Non-pigmented ciliary epithelial cell (primary cell): ENCODE data around the gene HAUS2.
"Not testable (repeated sequence)": the region's sequence is repeated elsewhere in the genome, so short reads cannot be mapped to it uniquely, and the experiment has no call there.

Experiments
- DNase-seq: peaks from one replicate; pipeline ENCODE4 v3.0.0-alpha.2; 2010; ENCODE audit warnings: low read depth

HAUS2 gene

GRCh38 chr15:42548249-42549031, at the start of gene HAUS2, which contains the start of gene LRRC57:
HAUS2 (plus strand) TSS chr15:42548838; CDS start chr15:42548873, 35 bp downstream.
LRRC57 (minus strand) TSS chr15:42548793; CDS start chr15:42548434, 359 bp downstream.
- peak; percentile 22 for DNase-seq

DNA sequence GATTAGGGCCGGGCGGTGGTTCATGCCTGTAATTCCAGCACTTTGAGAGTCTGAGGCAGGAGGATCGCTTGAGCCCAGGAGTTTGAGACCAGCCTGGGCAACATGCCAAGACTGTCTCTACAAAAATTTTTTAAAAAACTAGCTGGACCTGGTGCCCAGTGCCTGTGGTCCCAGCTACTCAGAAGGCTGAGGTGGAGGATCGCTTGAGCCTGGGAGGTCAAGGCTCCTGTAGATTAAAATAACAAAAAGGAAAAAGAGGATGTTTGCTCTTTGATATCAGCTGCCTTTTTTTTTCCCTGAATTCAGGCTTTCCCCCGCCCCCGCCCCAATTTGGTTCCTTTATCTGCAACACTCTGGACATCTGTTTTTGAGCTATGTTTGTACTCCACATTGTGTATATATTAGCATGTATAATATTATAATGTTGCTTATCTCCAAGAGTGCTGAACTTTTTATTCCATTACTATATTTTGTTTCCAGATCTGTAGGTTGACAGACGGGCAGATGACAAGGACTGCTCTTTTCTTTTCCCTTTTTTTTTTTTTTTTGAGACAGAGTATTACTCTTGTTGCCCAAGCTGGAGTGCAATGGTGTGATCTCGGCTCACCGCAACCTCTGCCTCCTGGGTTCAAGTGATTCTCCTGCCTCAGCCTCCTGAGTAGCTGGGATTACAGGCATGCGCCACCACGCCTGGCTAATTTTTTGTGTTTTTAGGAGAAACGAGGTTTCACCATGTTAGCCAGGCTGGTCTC, 48.6 kb upstream of the HAUS2 start:
- DNase-seq = no peak

- no peak for DNase-seq
Measured at GRCh38 chr15:42502477-42502876, 46.2 kb upstream of the HAUS2 start.

- no peak for DNase-seq
Measured at GRCh38 chr15:42503825-42504224, 44.8 kb upstream of the HAUS2 start.

DNA sequence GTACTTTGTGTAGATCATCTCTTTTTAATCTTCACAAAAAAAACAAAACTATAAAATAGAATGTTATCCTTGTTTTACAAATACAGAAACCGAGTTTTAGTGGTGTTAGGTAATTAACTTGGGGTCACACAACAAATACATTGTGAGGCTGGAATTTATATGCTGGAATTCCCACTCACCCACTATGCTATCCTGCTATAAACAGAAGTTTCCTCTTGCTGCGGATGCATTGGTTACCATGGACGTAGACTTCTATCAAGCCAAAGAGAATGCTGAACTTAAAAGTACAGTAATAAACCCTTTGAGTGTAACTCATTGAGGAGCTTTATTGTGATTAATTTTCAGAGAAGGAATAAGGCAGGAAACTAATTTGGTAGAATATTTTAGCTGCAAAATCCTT, 44.0 kb upstream of the HAUS2 start:
- no peak for DNase-seq

GRCh38 chr15:42507514-42507913, 41.1 kb upstream of the HAUS2 start:
- no peak for DNase-seq

DNA sequence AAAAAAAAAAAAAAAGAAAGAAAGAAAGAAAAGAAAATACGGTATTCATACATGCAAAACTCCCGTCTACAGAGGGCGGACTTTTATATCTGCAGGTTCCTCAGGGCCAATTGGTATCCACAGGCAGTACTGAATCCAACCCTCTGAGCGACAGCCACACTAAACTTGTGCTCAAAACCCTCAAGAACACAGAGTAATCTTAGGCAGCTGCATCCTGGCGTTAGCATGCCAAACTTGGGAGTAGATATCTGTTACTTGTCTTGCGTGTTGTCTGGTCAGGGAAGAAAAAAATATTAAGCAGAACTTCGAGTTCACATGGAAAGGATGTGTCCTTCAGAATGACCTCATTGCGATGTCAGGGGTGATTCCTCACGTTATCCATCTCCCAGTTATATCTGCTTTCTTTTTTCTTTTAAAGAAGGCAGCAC, 40.4 kb upstream of the HAUS2 start:
- DNase-seq = no peak

DNA sequence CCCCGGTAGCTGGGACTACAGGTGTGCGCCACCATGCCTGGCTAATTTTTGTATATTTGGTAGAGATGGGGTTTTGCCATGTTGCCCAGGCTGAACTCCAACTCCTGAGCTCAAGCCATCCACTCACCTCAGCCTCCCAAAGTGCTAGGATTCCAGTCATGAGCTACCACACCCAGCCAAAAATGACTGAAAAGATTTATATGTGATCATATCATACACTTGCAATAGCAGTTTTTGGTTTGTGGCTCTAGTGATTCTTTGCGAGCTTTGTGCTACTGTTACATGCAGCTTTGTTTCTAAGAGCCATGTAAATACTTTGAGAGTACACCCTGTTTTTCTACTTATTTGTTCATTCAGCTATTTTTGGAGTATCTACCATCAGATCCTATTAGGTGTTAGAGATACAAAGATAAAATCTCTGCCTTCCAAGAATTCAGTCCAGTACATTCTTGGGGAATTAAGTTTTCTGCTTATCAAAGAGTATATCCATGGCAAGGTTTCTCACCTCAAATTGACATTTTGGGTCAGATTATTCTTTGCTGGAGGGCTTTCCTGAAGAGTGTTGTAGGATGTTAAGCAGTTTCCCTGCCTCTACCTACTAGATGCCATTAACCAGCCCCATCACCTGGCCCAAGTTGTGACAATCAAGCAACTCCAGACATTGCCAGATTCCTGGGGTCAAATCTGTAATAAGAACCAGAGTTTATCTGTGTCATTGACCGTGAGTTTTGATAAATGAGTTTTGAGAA, 38.2 kb upstream of the HAUS2 start:
- no peak for DNase-seq

GRCh38 chr15:42511007-42511391, 37.6 kb upstream of the HAUS2 start:
- no peak for DNase-seq

DNA sequence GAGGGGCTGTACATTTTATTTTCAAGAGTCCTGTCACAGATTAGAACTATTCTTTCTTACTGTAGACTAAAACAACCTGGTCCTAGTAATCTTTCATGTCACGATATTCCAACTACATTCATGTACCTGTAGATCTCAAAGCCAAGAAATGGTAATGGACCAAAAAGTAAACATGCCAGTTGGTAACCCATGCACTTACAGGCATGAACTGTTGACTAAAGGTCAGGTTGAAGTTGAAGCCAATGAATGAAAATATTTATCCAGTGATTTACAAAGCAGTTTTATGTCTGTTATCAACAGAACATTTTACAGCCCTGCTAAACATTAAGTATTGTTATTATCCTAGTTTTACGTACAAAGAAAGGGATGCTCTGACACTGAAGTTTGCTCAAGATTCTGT, 25.3 kb upstream of the HAUS2 start:
- DNase-seq = no peak

- no peak for DNase-seq
Measured at GRCh38 chr15:42528970-42529369, 19.7 kb upstream of the HAUS2 start.

DNA sequence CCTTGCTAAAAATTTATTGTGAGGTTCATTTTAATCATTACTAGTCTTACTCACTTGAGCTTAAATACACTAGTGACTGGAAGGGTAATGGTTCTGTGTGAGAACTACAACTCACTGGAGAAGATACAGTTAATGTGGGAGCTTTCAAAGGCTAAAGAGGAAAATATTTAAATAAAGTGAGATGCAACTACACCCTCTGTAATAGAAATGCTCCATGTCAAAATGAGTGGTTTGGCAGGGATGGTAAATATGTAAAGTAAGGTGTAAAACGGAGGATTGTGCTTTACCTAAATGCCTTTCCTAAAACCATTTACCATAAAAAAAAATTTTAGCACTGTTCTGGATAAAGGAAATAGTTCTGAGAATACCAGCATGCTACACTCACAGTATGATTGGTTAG, 15.4 kb upstream of the HAUS2 start:
- no peak for DNase-seq

DNA sequence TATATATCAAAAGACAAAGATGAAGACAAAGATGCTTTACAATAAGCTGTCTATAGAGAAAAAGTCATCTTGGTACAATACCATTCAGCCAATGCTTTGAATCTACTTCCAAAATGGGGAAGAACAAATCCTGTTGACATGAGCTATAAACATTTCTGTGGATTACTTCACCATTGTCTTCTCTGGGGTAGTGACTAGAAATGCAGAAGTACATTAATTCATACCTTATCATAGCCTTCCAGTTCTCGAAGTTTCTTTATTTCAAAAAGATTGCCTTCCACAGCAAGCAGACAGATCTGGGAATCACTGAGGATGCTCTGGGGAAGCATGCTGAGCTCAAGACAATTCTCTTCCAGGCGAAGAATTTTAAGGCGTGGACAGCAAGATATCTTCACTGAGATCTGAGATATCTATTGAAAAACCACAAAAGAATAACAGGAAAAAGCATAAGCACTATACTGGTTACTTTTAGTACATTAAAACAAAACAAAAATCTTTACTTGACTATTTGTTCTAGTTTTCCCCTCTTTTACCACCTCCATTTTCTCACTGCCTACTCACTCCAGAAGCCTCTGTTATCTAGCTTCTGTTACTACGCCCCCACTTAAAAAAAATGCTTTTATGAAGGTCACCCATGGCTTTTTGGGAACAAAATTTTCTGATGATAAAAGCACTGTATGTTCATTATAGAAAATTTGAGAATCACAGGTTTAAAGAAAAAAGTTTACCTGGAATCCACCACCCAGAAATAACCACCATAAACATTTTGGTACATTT, 3.6 kb upstream of the HAUS2 start:
- DNase-seq = no peak

DNA sequence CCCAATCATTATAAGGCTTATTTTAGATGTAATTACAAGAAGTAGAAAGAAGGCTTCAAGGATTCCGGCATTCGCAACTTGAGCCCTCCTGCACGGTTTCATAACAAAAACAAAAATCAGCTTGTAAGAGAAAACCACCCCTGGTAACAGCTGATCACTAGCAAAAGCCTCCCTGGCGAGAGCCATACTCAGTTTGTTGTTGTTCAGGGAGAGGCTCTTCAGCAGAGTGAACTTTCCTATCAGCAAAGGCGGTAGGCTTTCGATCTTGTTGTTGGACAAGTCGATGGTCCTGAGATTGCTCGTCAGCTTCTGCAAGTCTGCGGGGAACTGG, 755 bp upstream of the HAUS2 start:
- no peak for DNase-seq

GRCh38 chr15:42549032-42549491, 424 bp downstream of the HAUS2 start:
- DNase-seq = no peak

- no peak for DNase-seq
Measured at GRCh38 chr15:42549741-42550392, 1.2 kb downstream of the HAUS2 start.

DNA sequence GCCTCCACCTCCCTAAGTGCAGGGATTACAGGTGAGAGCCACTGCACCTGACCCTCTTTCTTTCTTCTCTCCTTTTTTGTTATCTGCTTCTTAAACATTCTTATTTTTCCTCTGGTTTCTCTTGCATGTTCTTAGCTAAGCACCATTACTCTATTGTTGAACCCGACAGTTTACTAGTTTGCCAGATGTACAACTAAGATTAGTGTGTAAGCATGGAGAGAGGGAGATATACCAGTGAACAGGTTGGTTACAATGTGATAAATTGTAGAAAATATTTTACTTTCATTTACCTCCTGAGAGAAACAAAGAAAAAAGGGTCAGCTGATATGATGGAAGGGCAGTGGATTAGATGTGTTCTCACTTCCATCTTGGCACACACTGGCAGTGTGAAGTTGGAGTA, 4.9 kb downstream of the HAUS2 start:
- no peak for DNase-seq

DNA sequence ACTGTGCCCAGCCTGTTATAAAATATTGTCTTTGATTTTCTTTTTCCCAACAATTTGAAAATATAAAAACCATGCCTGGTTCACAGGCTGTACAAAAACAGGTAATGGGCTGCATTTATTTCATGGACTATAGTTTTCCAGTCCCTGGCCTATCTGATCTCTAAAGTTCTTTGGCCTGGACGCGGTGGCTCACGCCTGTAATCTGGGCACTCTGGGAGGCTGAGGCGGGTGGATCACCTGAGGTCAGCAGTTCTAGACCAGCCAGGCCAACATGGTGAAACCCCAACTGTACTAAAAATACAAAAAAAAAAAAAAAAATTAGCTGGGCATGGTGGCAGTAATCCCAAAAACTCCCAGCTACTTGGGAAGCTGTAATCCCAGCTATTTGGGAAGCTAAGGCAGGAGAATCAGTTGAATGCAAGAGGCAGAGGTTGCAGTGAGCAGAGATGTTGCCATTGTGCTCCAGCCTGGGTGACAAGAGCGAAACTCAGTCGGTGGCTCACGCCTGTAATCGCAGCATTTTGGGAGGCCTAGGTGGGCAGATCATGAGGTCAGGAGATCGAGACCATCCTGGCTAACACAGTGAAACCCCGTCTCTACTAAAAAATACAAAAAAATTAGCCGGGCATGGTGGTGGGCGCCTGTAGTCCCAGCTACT, 8.0 kb downstream of the HAUS2 start:
- DNase-seq = not testable (repeated sequence)

GRCh38 chr15:42558739-42559138, 10.1 kb downstream of the HAUS2 start:
- no peak for DNase-seq

GRCh38 chr15:42575188-42576039, 26.8 kb downstream of the HAUS2 start, which contains the start of gene STARD9:
STARD9 (plus strand) TSS chr15:42575606; CDS start chr15:42575716, 110 bp downstream.
- peak; percentile 85 for DNase-seq
